Omental fat pad (tissue), 4 donors: Measurements from ENCODE around the gene MYO18B. TPM values are rescaled to one million over a fixed set of nuclear protein-coding genes. Genes with fewer than 3 reads are reported as not detected.

Experiments
- ATAC-seq: fragments of 150-250 bp; one replicate; pipeline ENCODE4 v1.9.1; 2016; ENCODE audit warnings: mild to moderate bottlenecking, moderate library complexity; ENCODE audit not compliant: low FRiP score
- DNase-seq: peaks from one replicate; pipeline ENCODE4 v3.0.0-alpha.2; 2019; ENCODE audit warnings: low spot score
- CTCF ChIP-seq, 3 donors: fragments of 450-650 bp; IDR thresholded peaks; one replicate each; pipeline ENCODE4 v1.5.1; 2016 to 2017; ENCODE audit warnings: antibody characterized with exemption in 3 of 3, mild to moderate bottlenecking in 3 of 3, moderate library complexity in 2 of 3
- total RNA-seq, 4 donors: library from RNA; depleted of rRNA; stranded (reverse); fragments of >200 nt; gene quantifications; one replicate each; pipeline ENCODE4 v1.1.0, GENCODE V29; 2016

Gene MYO18B
- total RNA-seq, 4 donors from 2014 or later = under 0.01 TPM; not detected in 2

GRCh38 chr22:25900390-25900789 lies 158.4 kb downstream of the MYO18B start:
- DNase-seq = no peak
- TF ChIP-seq CTCF (IDR thresholded peaks at IDR 0.05) = no peak
- ATAC-seq = no peak

GRCh38 chr22:25900880-25901279 lies 158.9 kb downstream of the MYO18B start:
- ATAC-seq = no peak

GRCh38 chr22:25902402-25902801 lies 160.4 kb downstream of the MYO18B start:
- DNase-seq (no peak), ATAC-seq (no peak)
- no peak for TF ChIP-seq CTCF (IDR thresholded peaks at IDR 0.05)

More at GRCh38 chr22:25900880-25901279, 158.9 kb downstream of the MYO18B start:
- no peak for DNase-seq
- TF ChIP-seq CTCF (IDR thresholded peaks at IDR 0.05) = no peak

- TF ChIP-seq CTCF (IDR thresholded peaks at IDR 0.05) = no peak
- ATAC-seq = no peak
Measured at GRCh38 chr22:25903294-25903693, 161.3 kb downstream of the MYO18B start.

GRCh38 chr22:25908212-25908611 lies 166.2 kb downstream of the MYO18B start:
- no peak for TF ChIP-seq CTCF (IDR thresholded peaks at IDR 0.05)
- no peak for ATAC-seq
- no peak for DNase-seq

More at GRCh38 chr22:25903294-25903693, 161.3 kb downstream of the MYO18B start:
- DNase-seq = no peak

- ATAC-seq (no peak), DNase-seq (no peak)
- no peak for TF ChIP-seq CTCF (IDR thresholded peaks at IDR 0.05)
Measured at GRCh38 chr22:25908755-25909154, 166.8 kb downstream of the MYO18B start.

GRCh38 chr22:25909614-25910387 lies 167.8 kb downstream of the MYO18B start:
- ATAC-seq (no peak), DNase-seq (no peak)
- TF ChIP-seq CTCF (IDR thresholded peaks at IDR 0.05) = no peak
